Activated naive CD4-positive, alpha-beta T cell treated with anti-CD3 and anti-CD28 coated beads, Interleukin-2, amount 10 ng/mL, durations not matched to agents 7 days and 5 days (primary cell): ENCODE measurements around the gene GUCY1A2.
"Not testable (repeated sequence)": the region's sequence is repeated elsewhere in the genome, so short reads cannot be mapped to it uniquely, and the experiment has no call there.

ENCODE experiments used
- CTCF ChIA-PET: fragments of 350-600 bp; sonication (Branson Sonifier 250); formaldehyde crosslinking; loops from one replicate; lab custom pipeline; 2021; ENCODE audit warnings: antibody characterized with exemption; lab: Charles Lee
- DNase-seq: peaks from one replicate; pipeline ENCODE4 v3.0.0-alpha.2; 2020
- H3K27ac Mint-ChIP-seq: one replicate; pipeline ENCODE4 v1.8.0; 2021; ENCODE audit warnings: mild to moderate bottlenecking, moderate library complexity, mixed read lengths
- H3K27me3 Mint-ChIP-seq: one replicate; pipeline ENCODE4 v1.8.0; 2021; ENCODE audit warnings: mild to moderate bottlenecking, mixed read lengths
- H3K36me3 Mint-ChIP-seq: one replicate; pipeline ENCODE4 v1.8.0; 2021; ENCODE audit warnings: mixed read lengths
- H3K4me1 Mint-ChIP-seq: one replicate; pipeline ENCODE4 v1.8.0; 2021; ENCODE audit warnings: mixed read lengths
- H3K4me3 Mint-ChIP-seq: one replicate; pipeline ENCODE4 v1.8.0; 2021; ENCODE audit warnings: mild to moderate bottlenecking, moderate library complexity, mixed read lengths
- H3K9me3 Mint-ChIP-seq: one replicate; pipeline ENCODE4 v1.8.0; 2021; ENCODE audit warnings: mixed read lengths

The GUCY1A2 gene

GRCh38 chr11:107018219-107018901, at the start of gene GUCY1A2:
Gene GUCY1A2, minus strand, starts transcription at chr11:107018476. Its CDS starts 421 bp downstream, at chr11:107018055.
- H3K4me1 Mint-ChIP-seq = peaks cover 3% of the 10 kb centered on the region
- H3K9me3 Mint-ChIP-seq = no peaks in the 10 kb centered on the region
- CTCF ChIA-PET = no interaction called here
- H3K4me3 Mint-ChIP-seq = peak within 1 kb of the TSS; percentile 53
- H3K27ac Mint-ChIP-seq = no peak within 1 kb of the TSS
- peaks cover 41% of the 10 kb centered on the region for H3K27me3 Mint-ChIP-seq
- no peak for DNase-seq
- H3K36me3 Mint-ChIP-seq = no peaks in the 10 kb centered on the region

- peaks cover 30% of the 10 kb centered on the region for H3K9me3 Mint-ChIP-seq
These were observed 36.1 kb upstream of the GUCY1A2 start for GRCh38 chr11:107054391-107054790.

GRCh38 chr11:107051332-107051731, 33.1 kb upstream of the GUCY1A2 start:
- peaks cover 42% of the 10 kb centered on the region for H3K9me3 Mint-ChIP-seq
- H3K27me3 Mint-ChIP-seq, CTCF ChIA-PET, H3K36me3 Mint-ChIP-seq, DNase-seq, H3K4me3 Mint-ChIP-seq, H3K4me1 Mint-ChIP-seq, H3K27ac Mint-ChIP-seq: not testable (repeated sequence)

More at GRCh38 chr11:107054391-107054790, 36.1 kb upstream of the GUCY1A2 start:
- Mint-ChIP-seq H3K27me3 (no peaks in the 10 kb centered on the region), H3K27ac (no peak overlapping the region), H3K36me3 (no peaks in the 10 kb centered on the region), H3K4me1 (no peaks in the 10 kb centered on the region), H3K4me3 (no peak overlapping the region)
- DNase-seq = no peak
- CTCF ChIA-PET = no interaction called here

- H3K4me3 Mint-ChIP-seq, DNase-seq, CTCF ChIA-PET, H3K27ac Mint-ChIP-seq, H3K27me3 Mint-ChIP-seq, H3K4me1 Mint-ChIP-seq, H3K36me3 Mint-ChIP-seq: not testable (repeated sequence)
- H3K9me3 Mint-ChIP-seq = peaks cover 40% of the 10 kb centered on the region
These were observed 32.6 kb upstream of the GUCY1A2 start for GRCh38 chr11:107050899-107051298.

GRCh38 chr11:107050121-107050520, 31.8 kb upstream of the GUCY1A2 start:
- H3K27me3 Mint-ChIP-seq = no peaks in the 10 kb centered on the region
- H3K27ac Mint-ChIP-seq = no peak overlapping the region
- H3K4me3 Mint-ChIP-seq = no peak overlapping the region
- no peaks in the 10 kb centered on the region for H3K36me3 Mint-ChIP-seq
- DNase-seq = no peak
- H3K4me1 Mint-ChIP-seq = no peaks in the 10 kb centered on the region
- CTCF ChIA-PET = no interaction called here
- H3K9me3 Mint-ChIP-seq = peaks cover 40% of the 10 kb centered on the region

GRCh38 chr11:107044503-107044902, 26.2 kb upstream of the GUCY1A2 start:
- no peaks in the 10 kb centered on the region for H3K27me3 Mint-ChIP-seq
- H3K36me3 Mint-ChIP-seq = no peaks in the 10 kb centered on the region
- H3K27ac Mint-ChIP-seq = no peak overlapping the region
- CTCF ChIA-PET = no interaction called here
- H3K9me3 Mint-ChIP-seq = peaks cover 13% of the 10 kb centered on the region
- H3K4me1 Mint-ChIP-seq = no peaks in the 10 kb centered on the region
- no peak for DNase-seq
- no peak overlapping the region for H3K4me3 Mint-ChIP-seq

- no peaks in the 10 kb centered on the region for H3K4me1 Mint-ChIP-seq
- peaks cover 7% of the 10 kb centered on the region for H3K9me3 Mint-ChIP-seq
- H3K4me3 Mint-ChIP-seq = no peak overlapping the region
- CTCF ChIA-PET = no interaction called here
- no peaks in the 10 kb centered on the region for H3K36me3 Mint-ChIP-seq
- no peak overlapping the region for H3K27ac Mint-ChIP-seq
- no peaks in the 10 kb centered on the region for H3K27me3 Mint-ChIP-seq
- no peak for DNase-seq
These were observed 25.1 kb upstream of the GUCY1A2 start for GRCh38 chr11:107043242-107044006.

- Mint-ChIP-seq H3K4me1 (no peaks in the 10 kb centered on the region), H3K4me3 (no peak overlapping the region), H3K36me3 (no peaks in the 10 kb centered on the region), H3K9me3 (peaks cover 5% of the 10 kb centered on the region), H3K27ac (no peak overlapping the region), H3K27me3 (no peaks in the 10 kb centered on the region)
- CTCF ChIA-PET = no interaction called here
- DNase-seq = no peak
These were observed 24.5 kb upstream of the GUCY1A2 start for GRCh38 chr11:107042748-107043147.

GRCh38 chr11:107041088-107041444, 22.8 kb upstream of the GUCY1A2 start:
- H3K4me1 Mint-ChIP-seq = no peaks in the 10 kb centered on the region
- no peak overlapping the region for H3K4me3 Mint-ChIP-seq
- H3K36me3 Mint-ChIP-seq = no peaks in the 10 kb centered on the region
- H3K27me3 Mint-ChIP-seq = no peaks in the 10 kb centered on the region
- no peaks in the 10 kb centered on the region for H3K9me3 Mint-ChIP-seq
- CTCF ChIA-PET = no interaction called here
- no peak overlapping the region for H3K27ac Mint-ChIP-seq
- DNase-seq = no peak

- no peak for DNase-seq
- H3K36me3 Mint-ChIP-seq = no peaks in the 10 kb centered on the region
- CTCF ChIA-PET = no interaction called here
- H3K4me1 Mint-ChIP-seq = no peaks in the 10 kb centered on the region
- no peak overlapping the region for H3K4me3 Mint-ChIP-seq
- no peaks in the 10 kb centered on the region for H3K9me3 Mint-ChIP-seq
- H3K27me3 Mint-ChIP-seq = no peaks in the 10 kb centered on the region
- H3K27ac Mint-ChIP-seq = no peak overlapping the region
These were observed 22.3 kb upstream of the GUCY1A2 start for GRCh38 chr11:107040433-107041087.

- Mint-ChIP-seq H3K27me3 (peaks cover 3% of the 10 kb centered on the region), H3K36me3 (no peaks in the 10 kb centered on the region), H3K4me1 (no peaks in the 10 kb centered on the region), H3K27ac (no peak overlapping the region), H3K9me3 (peaks cover 1% of the 10 kb centered on the region), H3K4me3 (no peak overlapping the region)
- DNase-seq = no peak
- CTCF ChIA-PET = no interaction called here
These were observed 7.4 kb upstream of the GUCY1A2 start for GRCh38 chr11:107025673-107026072.

GRCh38 chr11:107020594-107020993, 2.3 kb upstream of the GUCY1A2 start:
- peaks cover 3% of the 10 kb centered on the region for H3K4me1 Mint-ChIP-seq
- DNase-seq = no peak
- no peaks in the 10 kb centered on the region for H3K9me3 Mint-ChIP-seq
- H3K36me3 Mint-ChIP-seq = no peaks in the 10 kb centered on the region
- CTCF ChIA-PET = no interaction called here
- H3K27ac Mint-ChIP-seq = no peak overlapping the region
- no peak overlapping the region for H3K4me3 Mint-ChIP-seq
- H3K27me3 Mint-ChIP-seq = peaks cover 41% of the 10 kb centered on the region

GRCh38 chr11:107018902-107019493, 722 bp upstream of the GUCY1A2 start:
- Mint-ChIP-seq H3K36me3 (no peaks in the 10 kb centered on the region), H3K4me1 (peaks cover 3% of the 10 kb centered on the region), H3K9me3 (no peaks in the 10 kb centered on the region), H3K4me3 (no peak overlapping the region), H3K27me3 (peaks cover 41% of the 10 kb centered on the region), H3K27ac (no peak overlapping the region)
- DNase-seq = peak; percentile 21
- CTCF ChIA-PET = no interaction called here

GRCh38 chr11:107017433-107018218, 650 bp downstream of the GUCY1A2 start:
- Mint-ChIP-seq H3K4me1 (peaks cover 3% of the 10 kb centered on the region), H3K27me3 (peaks cover 41% of the 10 kb centered on the region), H3K4me3 (no peak overlapping the region), H3K27ac (no peak overlapping the region), H3K36me3 (no peaks in the 10 kb centered on the region), H3K9me3 (no peaks in the 10 kb centered on the region)
- DNase-seq = peak; percentile 21
- CTCF ChIA-PET = no interaction called here
